ENCODE data around the gene ERCC1.

GRCh38 chr19:45439569-45440258, 16.0 kb upstream of the ERCC1 start:
- TF ChIP-seq EZH2phosphoT487 (IDR thresholded peaks at IDR 0.05; ENCODE audit: borderline replicate concordance, low read depth) = no peak
- TF ChIP-seq, protein P1, sequence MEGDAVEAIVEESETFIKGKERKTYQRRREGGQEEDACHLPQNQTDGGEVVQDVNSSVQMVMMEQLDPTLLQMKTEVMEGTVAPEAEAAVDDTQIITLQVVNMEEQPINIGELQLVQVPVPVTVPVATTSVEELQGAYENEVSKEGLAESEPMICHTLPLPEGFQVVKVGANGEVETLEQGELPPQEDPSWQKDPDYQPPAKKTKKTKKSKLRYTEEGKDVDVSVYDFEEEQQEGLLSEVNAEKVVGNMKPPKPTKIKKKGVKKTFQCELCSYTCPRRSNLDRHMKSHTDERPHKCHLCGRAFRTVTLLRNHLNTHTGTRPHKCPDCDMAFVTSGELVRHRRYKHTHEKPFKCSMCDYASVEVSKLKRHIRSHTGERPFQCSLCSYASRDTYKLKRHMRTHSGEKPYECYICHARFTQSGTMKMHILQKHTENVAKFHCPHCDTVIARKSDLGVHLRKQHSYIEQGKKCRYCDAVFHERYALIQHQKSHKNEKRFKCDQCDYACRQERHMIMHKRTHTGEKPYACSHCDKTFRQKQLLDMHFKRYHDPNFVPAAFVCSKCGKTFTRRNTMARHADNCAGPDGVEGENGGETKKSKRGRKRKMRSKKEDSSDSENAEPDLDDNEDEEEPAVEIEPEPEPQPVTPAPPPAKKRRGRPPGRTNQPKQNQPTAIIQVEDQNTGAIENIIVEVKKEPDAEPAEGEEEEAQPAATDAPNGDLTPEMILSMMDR (IDR thresholded peaks at IDR 0.05) = peak; percentile 99
- TF ChIP-seq, protein P2, sequence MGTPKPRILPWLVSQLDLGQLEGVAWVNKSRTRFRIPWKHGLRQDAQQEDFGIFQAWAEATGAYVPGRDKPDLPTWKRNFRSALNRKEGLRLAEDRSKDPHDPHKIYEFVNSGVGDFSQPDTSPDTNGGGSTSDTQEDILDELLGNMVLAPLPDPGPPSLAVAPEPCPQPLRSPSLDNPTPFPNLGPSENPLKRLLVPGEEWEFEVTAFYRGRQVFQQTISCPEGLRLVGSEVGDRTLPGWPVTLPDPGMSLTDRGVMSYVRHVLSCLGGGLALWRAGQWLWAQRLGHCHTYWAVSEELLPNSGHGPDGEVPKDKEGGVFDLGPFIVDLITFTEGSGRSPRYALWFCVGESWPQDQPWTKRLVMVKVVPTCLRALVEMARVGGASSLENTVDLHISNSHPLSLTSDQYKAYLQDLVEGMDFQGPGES (IDR thresholded peaks at IDR 0.05; ENCODE audit: low read depth, low read length) = no peak
- no peak for TF ChIP-seq CHD2 (IDR thresholded peaks at IDR 0.05; ENCODE audit: low read length, partially characterized antibody)
- TF ChIP-seq NRF1 (IDR thresholded peaks at IDR 0.05; ENCODE audit: low read depth, low read length) = no peak
- TF ChIP-seq SIN3A (IDR thresholded peaks at IDR 0.05; ENCODE audit: borderline replicate concordance, low read depth, low read length) = no peak
- peak; percentile 43; the same call in 1 of the 2 replicates for TF ChIP-seq GABPA (IDR thresholded peaks at IDR 0.05; ENCODE audit: low read depth)
- peak; percentile 74; the same call in 1 of the 2 replicates for TF ChIP-seq YY1 (IDR thresholded peaks at IDR 0.05; ENCODE audit: low read depth)

All from SK-N-SH (cell line).